Measurements from ENCODE around the gene AOPEP. TPM values are rescaled to one million over a fixed set of nuclear protein-coding genes. Genes with fewer than 3 reads are reported as not detected.
A peak's percentile ranks its signal among the peaks of the same experiment; 100 is the strongest.

Gene AOPEP
- total RNA-seq, 1 donor from 2014 or later: 75.3 TPM

GRCh38 chr9:95053611-95054570 is 327.4 kb downstream of the AOPEP start:
- Mint-ChIP-seq H3K36me3 (ENCODE audit: low read depth, unreplicated experiment) (peaks cover 18% of the 10 kb centered on the region), H3K27me3 (ENCODE audit: low read depth, unreplicated experiment) (no peaks in the 10 kb centered on the region), H3K4me1 (ENCODE audit: low read depth, unreplicated experiment) (peaks cover 68% of the 10 kb centered on the region), H3K4me3 (ENCODE audit: unreplicated experiment) (no peak overlapping the region), H3K9me3 (ENCODE audit: unreplicated experiment) (no peaks in the 10 kb centered on the region), H3K27ac (ENCODE audit: unreplicated experiment) (peak overlapping the region; percentile 66)
- FAIRE-seq (no peak), DNase-seq (ENCODE audit: low read depth) (no peak)
- Histone ChIP-seq H3K4me1 (ENCODE audit: insufficient read depth, low read length) (peaks cover 60% of the 10 kb centered on the region), H3K9ac (ENCODE audit: low read length) (no peak overlapping the region), H3K79me2 (ENCODE audit: insufficient read depth, low read length) (peaks cover 97% of the 10 kb centered on the region), H3K4me3 (ENCODE audit: insufficient read depth, low read depth, low read length) (no peak overlapping the region), H4K20me1 (ENCODE audit: insufficient read depth, low read length) (peaks cover 69% of the 10 kb centered on the region), H3K27me3 (ENCODE audit: insufficient read depth, low read length) (no peaks in the 10 kb centered on the region), H3K27ac (ENCODE audit: low read depth, low read length) (peak overlapping the region; percentile 17), H3K36me3 (ENCODE audit: insufficient read depth, low read length) (peaks cover 10% of the 10 kb centered on the region), H3K4me2 (ENCODE audit: low read length) (no peak overlapping the region), H2AFZ (ENCODE audit: low read depth, low read length) (no peak overlapping the region), H3K9me3 (ENCODE audit: insufficient read depth, low read depth, low read length) (no peaks in the 10 kb centered on the region)
- TF ChIP-seq CTCF (IDR thresholded peaks at IDR 0.05; ENCODE audit: insufficient read depth, low read depth, low read length): no peak
- TF ChIP-seq EZH2 (IDR thresholded peaks at IDR 0.05; ENCODE audit: insufficient read depth, low read length): no peak

- H3K36me3 ChIP-seq (ENCODE audit: insufficient read depth, low read length): peaks cover 10% of the 10 kb centered on the region
- H3K27me3 Mint-ChIP-seq (ENCODE audit: low read depth, unreplicated experiment): no peaks in the 10 kb centered on the region
- H3K36me3 Mint-ChIP-seq (ENCODE audit: low read depth, unreplicated experiment): peaks cover 18% of the 10 kb centered on the region
- H3K4me2 ChIP-seq (ENCODE audit: low read length): peak overlapping the region; percentile 82
- no peaks in the 10 kb centered on the region for H3K9me3 ChIP-seq (ENCODE audit: insufficient read depth, low read depth, low read length)
- peak overlapping the region; percentile 79 for H3K27ac ChIP-seq (ENCODE audit: low read depth, low read length)
- peak overlapping the region; percentile 40 for H3K4me3 ChIP-seq (ENCODE audit: insufficient read depth, low read depth, low read length)
- peaks cover 97% of the 10 kb centered on the region for H3K79me2 ChIP-seq (ENCODE audit: insufficient read depth, low read length)
- H3K4me3 Mint-ChIP-seq (ENCODE audit: unreplicated experiment): peak overlapping the region; percentile 61
- no peaks in the 10 kb centered on the region for H3K27me3 ChIP-seq (ENCODE audit: insufficient read depth, low read length)
- DNase-seq (ENCODE audit: low read depth) (no peak), FAIRE-seq (peak; percentile 17)
- H3K27ac Mint-ChIP-seq (ENCODE audit: unreplicated experiment): peak overlapping the region; percentile 89
- TF ChIP-seq CTCF (IDR thresholded peaks at IDR 0.05; ENCODE audit: insufficient read depth, low read depth, low read length) (no peak), EZH2 (IDR thresholded peaks at IDR 0.05; ENCODE audit: insufficient read depth, low read length) (no peak)
- peaks cover 69% of the 10 kb centered on the region for H4K20me1 ChIP-seq (ENCODE audit: insufficient read depth, low read length)
- peaks cover 61% of the 10 kb centered on the region for H3K4me1 ChIP-seq (ENCODE audit: insufficient read depth, low read length)
- H3K4me1 Mint-ChIP-seq (ENCODE audit: low read depth, unreplicated experiment): peaks cover 77% of the 10 kb centered on the region
- peak overlapping the region; percentile 80 for H3K9ac ChIP-seq (ENCODE audit: low read length)
- H2AFZ ChIP-seq (ENCODE audit: low read depth, low read length): no peak overlapping the region
- no peaks in the 10 kb centered on the region for H3K9me3 Mint-ChIP-seq (ENCODE audit: unreplicated experiment)
Measured at GRCh38 chr9:95055334-95055850, 328.9 kb downstream of the AOPEP start.

All from astrocyte (in vitro differentiated cells and primary cell).